Measurements from ENCODE around the gene PTPRC.

PTPRC gene

GRCh38 chr1:198612471-198613260 is 26.2 kb upstream of the PTPRC start (continued):
- TF ChIP-seq PBX3 (CRISPR knock-in tag; IDR thresholded peaks at IDR 0.05) (no peak), ZNF600 (tag by site-specific recombination; IDR thresholded peaks at IDR 0.05) (no peak), ZNF121 (tag by site-specific recombination; IDR thresholded peaks at IDR 0.05) (no peak), ZNF670 (tag by site-specific recombination; IDR thresholded peaks at IDR 0.05; ENCODE audit: low read depth) (no peak), RBAK (tag by site-specific recombination; IDR thresholded peaks at IDR 0.05) (no peak), ZNF223 (tag by site-specific recombination; IDR thresholded peaks at IDR 0.05) (no peak), ZNF157 (tag by site-specific recombination; IDR thresholded peaks at IDR 0.05) (no peak), ZNF571 (tag by site-specific recombination; IDR thresholded peaks at IDR 0.05) (no peak), TCF7L2 (IDR thresholded peaks at IDR 0.05; ENCODE audit: borderline replicate concordance, low read depth, low read length) (no peak)

GRCh38 chr1:198617406-198617805 is 21.4 kb upstream of the PTPRC start:
- no peaks in the 10 kb centered on the region for H3K36me3 ChIP-seq (ENCODE audit: control insufficient read depth in 2 of 2, insufficient read depth in 1 of 2, low read length in 2 of 2)
- no peaks in the 10 kb centered on the region for H3K9me3 ChIP-seq (ENCODE audit: control insufficient read depth, insufficient read depth, low read depth, low read length)
- H3K27ac ChIP-seq (ENCODE audit: extremely low read depth, low read depth, low read length) = no peak overlapping the region
- no peak overlapping the region for H3K4me3 ChIP-seq (ENCODE audit: low read depth, low read length)
- CTCF ChIA-PET = no interaction called here
- POLR2A ChIA-PET = no interaction called here
- TF ChIP-seq SP2 (tag by site-specific recombination; IDR thresholded peaks at IDR 0.05) (no peak), ZNF664 (tag by site-specific recombination; IDR thresholded peaks at IDR 0.05) (no peak), ZNF830 (tag by site-specific recombination; IDR thresholded peaks at IDR 0.05; ENCODE audit: low read depth) (no peak), ZNF449 (tag by site-specific recombination; IDR thresholded peaks at IDR 0.05) (no peak), HOXA7 (CRISPR knock-in tag; IDR thresholded peaks at IDR 0.05; ENCODE audit: borderline replicate concordance) (no peak), HOXD13 (CRISPR knock-in tag; IDR thresholded peaks at IDR 0.05; ENCODE audit: borderline replicate concordance) (no peak)
- no peaks in the 10 kb centered on the region for H3K4me1 ChIP-seq (ENCODE audit: control insufficient read depth, insufficient read depth, low read length)

- H3K36me3 ChIP-seq (ENCODE audit: control insufficient read depth in 2 of 2, insufficient read depth in 1 of 2, low read length in 2 of 2) = no peaks in the 10 kb centered on the region
- no peak overlapping the region for H3K27ac ChIP-seq (ENCODE audit: extremely low read depth, low read depth, low read length)
- H3K4me3 ChIP-seq (ENCODE audit: low read depth, low read length) = no peak overlapping the region
- TF ChIP-seq ZNF214 (tag by site-specific recombination; IDR thresholded peaks at IDR 0.05; ENCODE audit: borderline replicate concordance) = peak; percentile 44; the same call in 1 of the 2 replicates
- TF ChIP-seq ZNF571 (tag by site-specific recombination; IDR thresholded peaks at IDR 0.05) = no peak
- H3K9me3 ChIP-seq (ENCODE audit: control insufficient read depth, insufficient read depth, low read depth, low read length) = no peaks in the 10 kb centered on the region
- no peaks in the 10 kb centered on the region for H3K4me1 ChIP-seq (ENCODE audit: control insufficient read depth, insufficient read depth, low read length)
- POLR2A ChIA-PET = no interaction called here
- CTCF ChIA-PET = no interaction called here
These were observed 19.3 kb upstream of the PTPRC start for GRCh38 chr1:198619375-198620140.

- ChIA-PET POLR2A (no interaction called here), CTCF (no interaction called here)
- TF ChIP-seq ZNF558 (tag by site-specific recombination; IDR thresholded peaks at IDR 0.05) (no peak), ZNF670 (tag by site-specific recombination; IDR thresholded peaks at IDR 0.05; ENCODE audit: low read depth) (no peak), ZNF580 (tag by site-specific recombination; IDR thresholded peaks at IDR 0.05) (no peak), ZNF692 (tag by site-specific recombination; IDR thresholded peaks at IDR 0.05) (no peak)
- Histone ChIP-seq H3K36me3 (ENCODE audit: control insufficient read depth in 2 of 2, insufficient read depth in 1 of 2, low read length in 2 of 2) (no peaks in the 10 kb centered on the region), H3K4me1 (ENCODE audit: control insufficient read depth, insufficient read depth, low read length) (no peaks in the 10 kb centered on the region), H3K9me3 (ENCODE audit: control insufficient read depth, insufficient read depth, low read depth, low read length) (no peaks in the 10 kb centered on the region), H3K4me3 (ENCODE audit: low read depth, low read length) (no peak overlapping the region), H3K27ac (ENCODE audit: extremely low read depth, low read depth, low read length) (no peak overlapping the region)
These were observed 18.6 kb upstream of the PTPRC start for GRCh38 chr1:198620218-198620617.
